GM12878 (cell line): ENCODE measurements around the gene SLC13A4.

Experiments used
- CTCF ChIP-seq, 3 experiments: IDR thresholded peaks in 2 of 3; conservative IDR thresholded peaks in 1 of 3; 2 replicates each; pipeline ENCODE4 v1.5.1; 2011; ENCODE audit warnings: low read depth in 3 of 3, low read length in 3 of 3, mild to moderate bottlenecking in 3 of 3, control low read depth in 2 of 3, moderate library complexity in 2 of 3, inconsistent platforms in 1 of 3, mixed read lengths in 1 of 3; ENCODE audit not compliant: control insufficient read depth in 2 of 3, insufficient read depth in 1 of 3; ENCODE audit errors: extremely low read depth in 1 of 3
- FOS ChIP-seq: IDR thresholded peaks from 3 replicates; pipeline ENCODE4 v1.6.1; 2011; ENCODE audit warnings: borderline replicate concordance; ENCODE audit not compliant: insufficient read length; ENCODE audit errors: extremely low read depth
- NFYB ChIP-seq: IDR thresholded peaks from 2 replicates; pipeline ENCODE4 v1.6.1; 2011; ENCODE audit warnings: low read depth, mild to moderate bottlenecking, low read length, improper control_type of control experiment, moderate library complexity; ENCODE audit not compliant: insufficient read depth
- SMC3 ChIP-seq: IDR thresholded peaks from 2 replicates; pipeline ENCODE4 v1.6.1; 2011; ENCODE audit warnings: low read length, improper control_type of control experiment, borderline replicate concordance
- ZNF274 ChIP-seq: IDR thresholded peaks from one replicate; pipeline ENCODE4 v1.8.0; 2011; ENCODE audit not compliant: insufficient read length, insufficient read depth

- no peak for TF ChIP-seq CTCF (IDR thresholded peaks at IDR 0.05 in 2 of 3, conservative IDR thresholded peaks at IDR 0.05 in 1 of 3; ENCODE audit: control insufficient read depth in 2 of 3, extremely low read depth in 1 of 3, insufficient read depth in 1 of 3, low read depth in 3 of 3, low read length in 3 of 3)
- TF ChIP-seq SMC3 = no peak
- no peak for TF ChIP-seq FOS
- no peak for TF ChIP-seq ZNF274
- TF ChIP-seq NFYB = no peak
Measured at GRCh38 chr7:135733603-135734342, 5.8 kb upstream of the SLC13A4 start.
